Suprapubic skin (tissue), 4 donors: Measurements from ENCODE around the gene BRIP1. TPM values are rescaled to one million over a fixed set of nuclear protein-coding genes. Genes with fewer than 3 reads are reported as not detected.

Experiments
- DNase-seq, 2 donors: peaks; one replicate each; pipeline ENCODE4 v3.0.0-alpha.2; 2019; ENCODE audit warnings: low spot score in 2 of 2
- H3K27ac ChIP-seq: fragments of 200-600 bp; sonication (generic); one replicate; pipeline ENCODE4 v1.5.1; 2019
- H3K27me3 ChIP-seq: fragments of 200-600 bp; sonication (generic); one replicate; pipeline ENCODE4 v1.5.1; 2019
- H3K36me3 ChIP-seq: fragments of 200-600 bp; sonication (generic); one replicate; pipeline ENCODE4 v1.5.1; 2019
- H3K4me1 ChIP-seq: fragments of 200-600 bp; sonication (generic); one replicate; pipeline ENCODE4 v1.5.1; 2019
- H3K4me3 ChIP-seq: fragments of 200-600 bp; sonication (generic); one replicate; pipeline ENCODE4 v1.5.1; 2019; ENCODE audit warnings: mild to moderate bottlenecking
- H3K9me3 ChIP-seq: fragments of 200-600 bp; sonication (generic); one replicate; pipeline ENCODE4 v1.5.1; 2019
- EP300 ChIP-seq: sonication (generic); formaldehyde crosslinking; IDR thresholded peaks from one replicate; pipeline ENCODE4 v1.6.1; 2017; ENCODE audit warnings: antibody characterized with exemption
- POLR2A ChIP-seq, 2 donors: fragments of 450-650 bp; IDR thresholded peaks; one replicate each; pipeline ENCODE4 v1.6.1; 2017; ENCODE audit warnings: antibody characterized with exemption in 2 of 2, mild to moderate bottlenecking in 2 of 2, moderate library complexity in 2 of 2
- POLR2AphosphoS5 ChIP-seq, 3 donors: sonication (generic); formaldehyde crosslinking; IDR thresholded peaks; one replicate each; pipeline ENCODE4 v1.6.1; 2017; ENCODE audit warnings: antibody characterized with exemption in 3 of 3
- WGBS: methylation state at CpG from one replicate; pipeline ENCODE4 v1.1.5; 2018; 5-methylcytosine and 5-hydroxymethylcytosine counted together
- total RNA-seq, 4 donors: library from RNA; depleted of rRNA; stranded (reverse); fragments of >200 nt; gene quantifications; one replicate each; pipeline ENCODE4 v1.1.0, GENCODE V29; 2016
- TF ChIP-seq, protein P1 (sequence below), 2 donors: fragments of 200-600 bp in 1 of 2; fragments of 450-650 bp in 1 of 2; sonication (generic) in 1 of 2; IDR thresholded peaks; one replicate each; pipeline ENCODE4 v1.5.1; 2016 to 2019; ENCODE audit warnings: antibody characterized with exemption in 2 of 2, mild to moderate bottlenecking in 1 of 2, moderate library complexity in 1 of 2

BRIP1 gene
- total RNA-seq, 4 donors from 2014 or later, result 0.60 to 5.1 (median 1.8) TPM

DNA sequence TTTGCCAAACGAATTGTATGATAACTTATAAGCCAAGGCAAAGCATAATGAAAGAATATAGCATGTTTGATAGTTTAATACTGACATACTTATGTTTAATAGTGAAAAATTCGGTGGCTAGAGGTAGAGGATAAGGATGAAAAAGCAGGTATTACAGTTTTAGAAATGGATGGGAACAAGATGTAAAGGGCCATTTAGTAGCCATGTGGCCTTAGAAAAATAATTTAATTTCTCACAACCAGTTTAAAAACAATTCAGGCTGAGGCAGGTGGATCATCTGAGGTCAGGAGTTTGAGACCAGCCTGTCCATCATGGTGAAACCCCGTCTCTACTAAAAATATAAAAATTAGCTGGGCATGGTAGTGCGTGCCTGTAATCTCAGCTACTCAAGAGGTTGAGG lies 152.8 kb downstream of the BRIP1 start:
- no peaks in the 10 kb centered on the region for H3K27me3 ChIP-seq
- no peaks in the 10 kb centered on the region for H3K36me3 ChIP-seq
- no peaks in the 10 kb centered on the region for H3K4me1 ChIP-seq
- 96% methylated on average over 4 of the region's 4 CpGs for WGBS
- no peak for DNase-seq
- no peak overlapping the region for H3K27ac ChIP-seq
- no peak overlapping the region for H3K4me3 ChIP-seq
- H3K9me3 ChIP-seq, result no peaks in the 10 kb centered on the region
- TF ChIP-seq POLR2A (IDR thresholded peaks at IDR 0.05), result no peak
- TF ChIP-seq EP300, result no peak
- TF ChIP-seq POLR2AphosphoS5 (IDR thresholded peaks at IDR 0.05), result no peak
- TF ChIP-seq, protein P1, sequence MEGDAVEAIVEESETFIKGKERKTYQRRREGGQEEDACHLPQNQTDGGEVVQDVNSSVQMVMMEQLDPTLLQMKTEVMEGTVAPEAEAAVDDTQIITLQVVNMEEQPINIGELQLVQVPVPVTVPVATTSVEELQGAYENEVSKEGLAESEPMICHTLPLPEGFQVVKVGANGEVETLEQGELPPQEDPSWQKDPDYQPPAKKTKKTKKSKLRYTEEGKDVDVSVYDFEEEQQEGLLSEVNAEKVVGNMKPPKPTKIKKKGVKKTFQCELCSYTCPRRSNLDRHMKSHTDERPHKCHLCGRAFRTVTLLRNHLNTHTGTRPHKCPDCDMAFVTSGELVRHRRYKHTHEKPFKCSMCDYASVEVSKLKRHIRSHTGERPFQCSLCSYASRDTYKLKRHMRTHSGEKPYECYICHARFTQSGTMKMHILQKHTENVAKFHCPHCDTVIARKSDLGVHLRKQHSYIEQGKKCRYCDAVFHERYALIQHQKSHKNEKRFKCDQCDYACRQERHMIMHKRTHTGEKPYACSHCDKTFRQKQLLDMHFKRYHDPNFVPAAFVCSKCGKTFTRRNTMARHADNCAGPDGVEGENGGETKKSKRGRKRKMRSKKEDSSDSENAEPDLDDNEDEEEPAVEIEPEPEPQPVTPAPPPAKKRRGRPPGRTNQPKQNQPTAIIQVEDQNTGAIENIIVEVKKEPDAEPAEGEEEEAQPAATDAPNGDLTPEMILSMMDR (IDR thresholded peaks at IDR 0.05), result no peak

DNA sequence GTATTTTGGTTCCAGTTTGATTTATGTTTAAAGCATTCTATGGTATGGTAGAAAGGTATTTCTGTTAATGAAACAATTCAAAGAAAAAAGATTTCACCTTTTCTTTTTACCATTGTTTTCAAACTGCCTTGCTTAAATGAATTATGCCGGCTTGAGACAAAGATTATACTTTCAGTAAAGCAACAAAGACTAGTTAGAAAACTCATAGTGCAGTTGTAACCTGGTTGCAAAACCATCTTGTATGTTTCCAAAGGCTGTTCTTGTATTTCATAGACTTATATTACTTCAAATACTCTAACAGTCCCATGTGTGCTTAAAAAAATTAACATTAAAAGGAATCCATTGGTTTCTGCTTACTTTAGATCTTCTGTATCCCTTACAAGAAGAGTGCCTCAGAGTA lies 153.8 kb downstream of the BRIP1 start:
- DNase-seq, result no peak
- no peaks in the 10 kb centered on the region for H3K36me3 ChIP-seq

DNA sequence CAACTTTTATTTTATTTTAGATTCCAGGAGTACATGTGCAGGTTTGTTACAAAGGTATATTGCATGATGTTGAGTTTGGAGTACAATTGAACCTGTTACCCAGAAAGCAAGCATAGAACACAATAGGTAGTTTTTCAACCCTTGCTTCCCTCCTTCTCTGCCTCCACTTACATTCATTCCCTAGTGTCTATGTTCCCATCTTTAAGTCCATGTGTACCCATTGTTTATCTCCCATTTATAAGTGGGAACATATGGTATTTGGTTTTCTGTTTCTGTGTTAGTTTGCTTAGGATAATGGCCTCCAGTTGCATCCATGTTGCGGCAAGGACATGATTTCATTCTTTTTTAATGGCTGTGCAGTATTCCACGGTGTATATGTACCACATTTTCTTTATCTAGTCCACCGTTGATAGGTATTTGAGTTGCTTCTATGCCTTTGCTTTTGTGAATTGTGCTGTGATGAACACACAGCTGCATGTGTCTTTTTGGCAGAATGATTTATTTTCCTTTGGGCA lies 158.3 kb downstream of the BRIP1 start:
- H3K4me1 ChIP-seq, result no peaks in the 10 kb centered on the region
- no peaks in the 10 kb centered on the region for H3K27me3 ChIP-seq
- no peaks in the 10 kb centered on the region for H3K36me3 ChIP-seq
- TF ChIP-seq POLR2A (IDR thresholded peaks at IDR 0.05), result no peak
- TF ChIP-seq, protein P1 (IDR thresholded peaks at IDR 0.05), result no peak
- TF ChIP-seq EP300, result no peak
- TF ChIP-seq POLR2AphosphoS5 (IDR thresholded peaks at IDR 0.05), result no peak
- H3K9me3 ChIP-seq, result peaks cover 18% of the 10 kb centered on the region
- H3K4me3 ChIP-seq, result no peak overlapping the region
- H3K27ac ChIP-seq, result no peak overlapping the region
- DNase-seq, result no peak
- 97% methylated on average over 3 of the region's 3 CpGs for WGBS

More for the DNA sequence above, 153.8 kb downstream of the BRIP1 start:
- H3K9me3 ChIP-seq, result no peaks in the 10 kb centered on the region
- no peaks in the 10 kb centered on the region for H3K4me1 ChIP-seq
- WGBS, result 97% methylated on average over 1 of the region's 1 CpG
- no peak overlapping the region for H3K27ac ChIP-seq
- no peak overlapping the region for H3K4me3 ChIP-seq
- no peaks in the 10 kb centered on the region for H3K27me3 ChIP-seq
- TF ChIP-seq POLR2AphosphoS5 (IDR thresholded peaks at IDR 0.05), result no peak
- TF ChIP-seq POLR2A (IDR thresholded peaks at IDR 0.05), result no peak
- TF ChIP-seq EP300, result no peak
- TF ChIP-seq, protein P1 (IDR thresholded peaks at IDR 0.05), result no peak

DNA sequence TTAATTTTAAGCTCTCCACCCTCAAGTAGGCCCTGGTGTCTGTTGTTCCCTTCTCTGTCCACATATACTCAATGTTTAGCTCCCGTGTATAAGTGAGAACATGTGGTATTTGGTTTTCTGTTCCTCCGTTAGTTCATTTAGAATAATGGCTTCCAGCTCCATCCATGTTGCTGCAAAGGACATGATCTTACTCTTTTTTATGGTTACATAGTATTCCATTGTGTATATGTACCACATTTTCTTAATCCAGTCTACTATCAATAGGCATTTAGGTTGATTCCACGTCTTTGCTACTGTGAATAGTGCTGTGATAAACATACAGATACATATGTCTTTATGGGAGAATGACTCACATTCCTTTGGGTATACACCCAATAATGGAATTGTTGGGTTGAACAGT lies 160.9 kb downstream of the BRIP1 start:
- peaks cover 33% of the 10 kb centered on the region for H3K9me3 ChIP-seq
- H3K27ac ChIP-seq, result no peak overlapping the region
- no peaks in the 10 kb centered on the region for H3K27me3 ChIP-seq
- H3K36me3 ChIP-seq, result no peaks in the 10 kb centered on the region
- no peak for DNase-seq
- WGBS, result over 99% methylated on average over 3 of the region's 3 CpGs
- no peaks in the 10 kb centered on the region for H3K4me1 ChIP-seq
- no peak overlapping the region for H3K4me3 ChIP-seq
- TF ChIP-seq EP300 (no peak), POLR2AphosphoS5 (IDR thresholded peaks at IDR 0.05) (no peak), POLR2A (IDR thresholded peaks at IDR 0.05) (no peak)
- TF ChIP-seq, protein P1 (IDR thresholded peaks at IDR 0.05), result no peak

DNA sequence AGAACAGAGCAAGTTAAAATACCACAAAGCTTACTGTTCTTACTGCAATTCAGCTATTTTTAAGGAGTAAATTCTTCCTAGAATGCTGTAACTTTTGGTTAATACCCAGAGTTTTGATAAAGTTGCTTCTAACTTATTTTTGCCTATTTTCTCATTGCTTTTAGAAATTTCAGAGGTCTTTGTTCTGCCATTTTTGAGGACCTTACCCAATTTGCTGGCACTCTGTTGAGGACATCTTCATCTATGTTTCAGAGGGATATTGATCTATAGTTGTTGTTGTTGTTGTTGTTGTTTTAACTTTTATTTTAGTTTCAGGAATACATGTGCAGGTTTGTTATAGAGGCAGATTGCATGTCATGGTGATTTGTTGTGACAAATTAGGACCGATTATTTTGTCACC lies 161.3 kb downstream of the BRIP1 start:
- H3K9me3 ChIP-seq, result peaks cover 33% of the 10 kb centered on the region
- no peaks in the 10 kb centered on the region for H3K4me1 ChIP-seq
- H3K36me3 ChIP-seq, result no peaks in the 10 kb centered on the region
- TF ChIP-seq POLR2A (IDR thresholded peaks at IDR 0.05), result no peak
- TF ChIP-seq POLR2AphosphoS5 (IDR thresholded peaks at IDR 0.05), result no peak
- TF ChIP-seq, protein P1 (IDR thresholded peaks at IDR 0.05), result no peak
- no peak for TF ChIP-seq EP300
- WGBS, result 95% methylated on average over 1 of the region's 1 CpG
- H3K27me3 ChIP-seq, result no peaks in the 10 kb centered on the region
- H3K4me3 ChIP-seq, result no peak overlapping the region
- no peak overlapping the region for H3K27ac ChIP-seq
- DNase-seq, result no peak
